SK-N-SH (cell line): ENCODE results near the gene GASK1A. TPM values are rescaled to one million over a fixed set of nuclear protein-coding genes. Genes with fewer than 3 reads are reported as not detected.

Experiments used
- CTCF ChIA-PET: fragments of 300-600, 350-600 bp; formaldehyde crosslinking; extraction: SDS; loops from one replicate; lab custom pipeline; 2021; lab: Yijun Ruan, JAX
- POLR2A ChIA-PET: fragments of 350-600 bp; sonication (Branson Sonifier 250); formaldehyde crosslinking; extraction: SDS; loops from one replicate; lab custom pipeline; 2020; ENCODE audit warnings: antibody characterized with exemption, inconsistent platforms; lab: Yijun Ruan, JAX
- DNase-seq: peaks from one replicate; pipeline ENCODE4 v3.0.0; 2012
- H2AFZ ChIP-seq: fragments of 200-600 bp; sonication (generic); 2 replicates; pipeline ENCODE4 v1.8.1; 2016; ENCODE audit warnings: antibody characterized with exemption, mild to moderate bottlenecking, low read depth
- H3F3A ChIP-seq: fragments of 200-600 bp; sonication (generic); replicated peaks from 2 replicates; pipeline ENCODE3; 2016; ENCODE audit warnings: antibody characterized with exemption, mild to moderate bottlenecking; ENCODE audit not compliant: insufficient read depth
- H3K27ac ChIP-seq, 2 experiments: fragments of 200-500 bp in 1 of 2; fragments of 200-600 bp in 1 of 2; sonication (Bioruptor generic) in 1 of 2; sonication (generic), shearing (Covaris generic) in 1 of 2; 2 replicates each; pipeline versions ENCODE4 v1.5.1 to v1.6.1; 2014 to 2016; ENCODE audit warnings: low read depth in 2 of 2, inconsistent platforms in 1 of 2, low read length in 1 of 2, mild to moderate bottlenecking in 1 of 2, mixed read lengths in 1 of 2
- H3K27me3 ChIP-seq: fragments of 200-600 bp; sonication (generic), shearing (Covaris generic); 2 replicates; pipeline ENCODE4 v1.6.1; 2016; ENCODE audit warnings: mixed run types; ENCODE audit not compliant: insufficient read depth
- H3K36me3 ChIP-seq, 2 experiments: fragments of 200-500 bp in 1 of 2; fragments of 200-600 bp in 1 of 2; sonication (Bioruptor generic) in 1 of 2; sonication (generic) in 1 of 2; replicated peaks in 1 of 2; 2 replicates each; pipeline versions ENCODE3 to v1.5.1; 2014 to 2016; ENCODE audit warnings: low read length in 1 of 2, mild to moderate bottlenecking in 1 of 2; ENCODE audit not compliant: insufficient read depth in 2 of 2, control insufficient read depth in 1 of 2
- H3K4me1 ChIP-seq, 2 experiments: fragments of 200-500 bp in 1 of 2; fragments of 200-600 bp in 1 of 2; sonication (Bioruptor generic) in 1 of 2; sonication (generic), shearing (Covaris generic) in 1 of 2; 2 replicates each; pipeline versions ENCODE4 v1.5.1 to v1.6.1; 2014 to 2016; ENCODE audit warnings: low read depth in 1 of 2, low read length in 1 of 2, mixed run types in 1 of 2; ENCODE audit not compliant: insufficient read depth in 2 of 2, control insufficient read depth in 1 of 2
- H3K4me2 ChIP-seq: fragments of 200-600 bp; sonication (generic), shearing (Covaris generic); 2 replicates; pipeline ENCODE4 v1.6.1; 2017; ENCODE audit warnings: mixed run types
- H3K4me3 ChIP-seq, 2 experiments: fragments of 200-500 bp in 1 of 2; fragments of 200-600 bp in 1 of 2; sonication (Bioruptor generic) in 1 of 2; sonication (generic), shearing (Covaris generic) in 1 of 2; 2 replicates each; pipeline versions ENCODE4 v1.5.1 to v1.8.1; 2014 to 2016; ENCODE audit warnings: low read depth in 2 of 2, inconsistent platforms in 1 of 2, low read length in 1 of 2, mild to moderate bottlenecking in 1 of 2, mixed read lengths in 1 of 2, moderate library complexity in 1 of 2
- H3K79me2 ChIP-seq: fragments of 200-600 bp; sonication (generic); 2 replicates; pipeline ENCODE4 v1.8.1; 2017; ENCODE audit warnings: mild to moderate bottlenecking; ENCODE audit not compliant: insufficient read depth
- H3K9ac ChIP-seq: fragments of 200-600 bp; sonication (generic); 2 replicates; pipeline ENCODE4 v1.6.1; 2017; ENCODE audit warnings: mixed run types
- H3K9me2 ChIP-seq: fragments of 200-600 bp; sonication (generic); 2 replicates; pipeline ENCODE4 v1.6.1; 2017; ENCODE audit warnings: mixed run types
- H3K9me3 ChIP-seq: fragments of 200-600 bp; sonication (generic); 2 replicates; pipeline ENCODE4 v1.6.1; 2017; ENCODE audit warnings: mixed run types, mild to moderate bottlenecking, moderate library complexity
- H4K20me1 ChIP-seq: fragments of 200-600 bp; sonication (generic); 2 replicates; pipeline ENCODE4 v1.6.1; 2017; ENCODE audit warnings: mild to moderate bottlenecking, mixed run types; ENCODE audit not compliant: insufficient read depth
- ELF1 ChIP-seq: IDR thresholded peaks from 2 replicates; pipeline ENCODE4 v1.4.0; 2012
- EP300 ChIP-seq, 2 experiments: IDR thresholded peaks; 2 replicates each; pipeline versions ENCODE4 v1.4.0 to v1.6.1; 2012; ENCODE audit warnings: borderline replicate concordance in 1 of 2, low read depth in 1 of 2, low read length in 1 of 2
- FOSL2 ChIP-seq: IDR thresholded peaks from 2 replicates; pipeline ENCODE4 v1.4.0; 2012; ENCODE audit warnings: low read depth, mild to moderate bottlenecking, moderate library complexity, borderline replicate concordance
- FOXM1 ChIP-seq: IDR thresholded peaks from 2 replicates; pipeline ENCODE4 v1.4.0; 2012; ENCODE audit warnings: low read depth, mild to moderate bottlenecking
- GATA2 ChIP-seq: sonication (generic); formaldehyde crosslinking; IDR thresholded peaks from 2 replicates; pipeline ENCODE4 v1.5.0; 2020; ENCODE audit warnings: mild to moderate bottlenecking, missing genetic modification reagents
- JUND ChIP-seq: IDR thresholded peaks from 2 replicates; pipeline ENCODE4 v1.4.0; 2012
- MEF2A ChIP-seq: IDR thresholded peaks from 2 replicates; pipeline ENCODE4 v1.4.0; 2012; ENCODE audit warnings: low read depth, borderline replicate concordance
- MXI1 ChIP-seq: IDR thresholded peaks from 2 replicates; pipeline ENCODE4 v1.6.1; 2012; ENCODE audit warnings: mild to moderate bottlenecking, low read depth, low read length, improper control_type of control experiment
- NFIC ChIP-seq: IDR thresholded peaks from 2 replicates; pipeline ENCODE4 v1.4.0; 2012; ENCODE audit warnings: borderline replicate concordance
- NRF1 ChIP-seq: IDR thresholded peaks from 2 replicates; pipeline ENCODE4 v1.6.1; 2012; ENCODE audit warnings: low read depth, mild to moderate bottlenecking, low read length
- PBX3 ChIP-seq: IDR thresholded peaks from 2 replicates; pipeline ENCODE4; 2012
- POLR2AphosphoS5 ChIP-seq: IDR thresholded peaks from 2 replicates; pipeline ENCODE4 v1.6.1; 2012; ENCODE audit warnings: low read depth, low read length
- RXRA ChIP-seq: IDR thresholded peaks from 2 replicates; pipeline ENCODE4 v1.4.0; 2012; ENCODE audit warnings: low read depth, mild to moderate bottlenecking, borderline replicate concordance
- SMC3 ChIP-seq: IDR thresholded peaks from 2 replicates; pipeline ENCODE4 v1.6.1; 2012; ENCODE audit warnings: low read depth, low read length, improper control_type of control experiment
- TCF12 ChIP-seq: IDR thresholded peaks from 2 replicates; pipeline ENCODE4 v1.4.0; 2012
- TEAD4 ChIP-seq: IDR thresholded peaks from 2 replicates; pipeline ENCODE4 v1.4.0; 2012; ENCODE audit warnings: mild to moderate bottlenecking, borderline replicate concordance; ENCODE audit not compliant: insufficient read depth
- USF2 ChIP-seq: fragments of 150-350 bp; IDR thresholded peaks from 2 replicates; pipeline ENCODE4 v1.6.1; 2017; ENCODE audit warnings: antibody characterized with exemption, low read length, low read depth, borderline replicate concordance
- WGBS: methylation state at CpG from one replicate; pipeline ENCODE4 v1.1.6; 2017; ENCODE audit warnings: low lambda C conversion rate; 5-methylcytosine and 5-hydroxymethylcytosine counted together
- polyA plus RNA-seq, 3 experiments: library from polyadenylated mRNA; depleted of rRNA; stranded (reverse); fragments of >200 nt; gene quantifications; 2 replicates each; pipeline ENCODE4 v1.2.3, GENCODE V29; 2012
- TF ChIP-seq, protein P1 (sequence below): fragments of 200-600 bp; sonication (generic); IDR thresholded peaks from 2 replicates; pipeline ENCODE4 v1.6.1; 2017; ENCODE audit warnings: antibody characterized with exemption, mild to moderate bottlenecking, moderate library complexity
- TF ChIP-seq, protein P2 (sequence below): fragments of 150-350 bp; IDR thresholded peaks from 2 replicates; pipeline ENCODE4 v1.6.1; 2016; ENCODE audit warnings: mild to moderate bottlenecking, low read depth, low read length
- TF ChIP-seq, protein P3 (sequence below): IDR thresholded peaks from 2 replicates; pipeline ENCODE4 v1.4.0; 2012; ENCODE audit warnings: low read depth, borderline replicate concordance

The GASK1A gene
- polyA plus RNA-seq, 1 of the 3 experiments (the other 2 are of a cell fraction) = not detected

- H3K27me3 ChIP-seq = no peaks in the 10 kb centered on the region
- TF ChIP-seq SMC3 (no peak), TEAD4 (no peak), GATA2 (CRISPR knock-in tag) (no peak), FOXM1 (no peak), POLR2AphosphoS5 (no peak), NRF1 (no peak), ELF1 (no peak), RXRA (no peak), USF2 (no peak), FOSL2 (no peak), EP300 (IDR thresholded peaks at IDR 0.05; ENCODE audit: borderline replicate concordance in 1 of 2, low read depth in 1 of 2, low read length in 1 of 2) (no peak), PBX3 (no peak), MEF2A (no peak), NFIC (no peak), MXI1 (no peak), TCF12 (no peak), JUND (no peak)
- TF ChIP-seq, protein P1, sequence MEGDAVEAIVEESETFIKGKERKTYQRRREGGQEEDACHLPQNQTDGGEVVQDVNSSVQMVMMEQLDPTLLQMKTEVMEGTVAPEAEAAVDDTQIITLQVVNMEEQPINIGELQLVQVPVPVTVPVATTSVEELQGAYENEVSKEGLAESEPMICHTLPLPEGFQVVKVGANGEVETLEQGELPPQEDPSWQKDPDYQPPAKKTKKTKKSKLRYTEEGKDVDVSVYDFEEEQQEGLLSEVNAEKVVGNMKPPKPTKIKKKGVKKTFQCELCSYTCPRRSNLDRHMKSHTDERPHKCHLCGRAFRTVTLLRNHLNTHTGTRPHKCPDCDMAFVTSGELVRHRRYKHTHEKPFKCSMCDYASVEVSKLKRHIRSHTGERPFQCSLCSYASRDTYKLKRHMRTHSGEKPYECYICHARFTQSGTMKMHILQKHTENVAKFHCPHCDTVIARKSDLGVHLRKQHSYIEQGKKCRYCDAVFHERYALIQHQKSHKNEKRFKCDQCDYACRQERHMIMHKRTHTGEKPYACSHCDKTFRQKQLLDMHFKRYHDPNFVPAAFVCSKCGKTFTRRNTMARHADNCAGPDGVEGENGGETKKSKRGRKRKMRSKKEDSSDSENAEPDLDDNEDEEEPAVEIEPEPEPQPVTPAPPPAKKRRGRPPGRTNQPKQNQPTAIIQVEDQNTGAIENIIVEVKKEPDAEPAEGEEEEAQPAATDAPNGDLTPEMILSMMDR = no peak
- TF ChIP-seq, protein P2, sequence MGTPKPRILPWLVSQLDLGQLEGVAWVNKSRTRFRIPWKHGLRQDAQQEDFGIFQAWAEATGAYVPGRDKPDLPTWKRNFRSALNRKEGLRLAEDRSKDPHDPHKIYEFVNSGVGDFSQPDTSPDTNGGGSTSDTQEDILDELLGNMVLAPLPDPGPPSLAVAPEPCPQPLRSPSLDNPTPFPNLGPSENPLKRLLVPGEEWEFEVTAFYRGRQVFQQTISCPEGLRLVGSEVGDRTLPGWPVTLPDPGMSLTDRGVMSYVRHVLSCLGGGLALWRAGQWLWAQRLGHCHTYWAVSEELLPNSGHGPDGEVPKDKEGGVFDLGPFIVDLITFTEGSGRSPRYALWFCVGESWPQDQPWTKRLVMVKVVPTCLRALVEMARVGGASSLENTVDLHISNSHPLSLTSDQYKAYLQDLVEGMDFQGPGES = no peak
- TF ChIP-seq, protein P3, sequence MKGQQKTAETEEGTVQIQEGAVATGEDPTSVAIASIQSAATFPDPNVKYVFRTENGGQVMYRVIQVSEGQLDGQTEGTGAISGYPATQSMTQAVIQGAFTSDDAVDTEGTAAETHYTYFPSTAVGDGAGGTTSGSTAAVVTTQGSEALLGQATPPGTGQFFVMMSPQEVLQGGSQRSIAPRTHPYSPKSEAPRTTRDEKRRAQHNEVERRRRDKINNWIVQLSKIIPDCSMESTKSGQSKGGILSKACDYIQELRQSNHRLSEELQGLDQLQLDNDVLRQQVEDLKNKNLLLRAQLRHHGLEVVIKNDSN = no peak
- H3F3A ChIP-seq = no peaks in the 10 kb centered on the region
- no peak overlapping the region for H3K4me2 ChIP-seq
- 21% methylated on average over 5 of the region's 5 CpGs for WGBS
- no peak overlapping the region for H3K27ac ChIP-seq
- CTCF ChIA-PET = no interaction called here
- no peaks in the 10 kb centered on the region for H3K9me3 ChIP-seq
- no peak overlapping the region for H2AFZ ChIP-seq
- POLR2A ChIA-PET = no interaction called here
- H3K79me2 ChIP-seq = no peaks in the 10 kb centered on the region
- H3K9ac ChIP-seq = no peak overlapping the region
- no peak for DNase-seq
- H4K20me1 ChIP-seq = no peaks in the 10 kb centered on the region
- no peak overlapping the region for H3K4me3 ChIP-seq
- no peaks in the 10 kb centered on the region for H3K36me3 ChIP-seq
- H3K9me2 ChIP-seq = no peaks in the 10 kb centered on the region
- H3K4me1 ChIP-seq = peaks cover 0 to 5% of the 10 kb centered on the region in 2 experiments; a peak in 1 of 4 replicates
Measured at GRCh38 chr3:43015991-43016865, 37.1 kb downstream of the GASK1A start.
